Hindlimb muscle (tissue), 1 donor: ENCODE data around the gene KIAA0232. TPM values are rescaled to one million over a fixed set of nuclear protein-coding genes. Genes with fewer than 3 reads are reported as not detected.

Source experiments
- DNase-seq: peaks from one replicate; pipeline ENCODE4 v3.0.0-alpha.2; 2013
- polyA plus RNA-seq: library from polyadenylated mRNA; unstranded; fragments of 120-200 nt; gene quantifications from one replicate; pipeline ENCODE4 v1.2.1, GENCODE V29; 2013; ENCODE audit not compliant: insufficient read length

The KIAA0232 gene, protein sequence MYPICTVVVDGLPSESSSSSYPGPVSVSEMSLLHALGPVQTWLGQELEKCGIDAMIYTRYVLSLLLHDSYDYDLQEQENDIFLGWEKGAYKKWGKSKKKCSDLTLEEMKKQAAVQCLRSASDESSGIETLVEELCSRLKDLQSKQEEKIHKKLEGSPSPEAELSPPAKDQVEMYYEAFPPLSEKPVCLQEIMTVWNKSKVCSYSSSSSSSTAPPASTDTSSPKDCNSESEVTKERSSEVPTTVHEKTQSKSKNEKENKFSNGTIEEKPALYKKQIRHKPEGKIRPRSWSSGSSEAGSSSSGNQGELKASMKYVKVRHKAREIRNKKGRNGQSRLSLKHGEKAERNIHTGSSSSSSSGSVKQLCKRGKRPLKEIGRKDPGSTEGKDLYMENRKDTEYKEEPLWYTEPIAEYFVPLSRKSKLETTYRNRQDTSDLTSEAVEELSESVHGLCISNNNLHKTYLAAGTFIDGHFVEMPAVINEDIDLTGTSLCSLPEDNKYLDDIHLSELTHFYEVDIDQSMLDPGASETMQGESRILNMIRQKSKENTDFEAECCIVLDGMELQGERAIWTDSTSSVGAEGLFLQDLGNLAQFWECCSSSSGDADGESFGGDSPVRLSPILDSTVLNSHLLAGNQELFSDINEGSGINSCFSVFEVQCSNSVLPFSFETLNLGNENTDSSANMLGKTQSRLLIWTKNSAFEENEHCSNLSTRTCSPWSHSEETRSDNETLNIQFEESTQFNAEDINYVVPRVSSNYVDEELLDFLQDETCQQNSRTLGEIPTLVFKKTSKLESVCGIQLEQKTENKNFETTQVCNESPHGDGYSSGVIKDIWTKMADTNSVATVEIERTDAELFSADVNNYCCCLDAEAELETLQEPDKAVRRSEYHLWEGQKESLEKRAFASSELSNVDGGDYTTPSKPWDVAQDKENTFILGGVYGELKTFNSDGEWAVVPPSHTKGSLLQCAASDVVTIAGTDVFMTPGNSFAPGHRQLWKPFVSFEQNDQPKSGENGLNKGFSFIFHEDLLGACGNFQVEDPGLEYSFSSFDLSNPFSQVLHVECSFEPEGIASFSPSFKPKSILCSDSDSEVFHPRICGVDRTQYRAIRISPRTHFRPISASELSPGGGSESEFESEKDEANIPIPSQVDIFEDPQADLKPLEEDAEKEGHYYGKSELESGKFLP (N-terminal part only)
- polyA plus RNA-seq: 17.2 TPM

DNA sequence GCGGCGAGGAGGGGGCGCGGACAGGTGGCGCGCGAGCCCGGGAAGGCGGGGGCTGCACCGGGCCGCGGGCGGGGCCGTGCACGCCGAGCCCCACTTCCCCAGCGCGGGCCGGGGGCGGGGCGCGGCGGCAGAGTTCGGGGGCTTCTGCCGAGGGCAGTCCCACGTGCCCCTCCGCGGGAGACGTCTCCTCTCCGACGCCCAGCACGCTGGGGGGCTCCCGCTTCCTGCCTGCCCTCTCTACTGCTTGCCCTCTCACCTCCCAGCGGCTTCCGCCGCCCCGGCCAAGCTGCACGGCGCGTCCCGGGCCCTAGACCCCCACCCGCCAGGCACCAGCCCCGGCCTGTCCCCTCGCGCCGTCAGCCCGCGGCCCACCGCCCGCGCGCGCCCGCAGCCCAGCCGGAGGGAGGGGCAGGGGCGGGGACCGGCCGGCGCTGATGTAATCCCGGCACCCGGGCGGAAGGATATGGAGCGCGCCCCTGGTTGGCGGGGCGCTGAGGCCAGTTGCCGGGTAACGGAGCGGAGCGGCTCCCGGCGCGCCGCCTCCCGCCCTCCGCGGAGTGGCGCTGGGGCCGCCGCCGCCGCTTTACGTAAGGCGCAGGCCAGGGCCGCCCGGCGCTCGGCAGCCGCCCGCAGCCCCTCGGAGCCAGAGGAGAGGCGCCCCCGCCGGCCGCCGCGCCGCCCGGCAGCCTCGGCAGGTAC is at the start of gene KIAA0232:
TSS of gene KIAA0232 (plus strand) at position 581 of the 699 bp plus-strand sequence. CDS start 41,727 bp downstream, outside the sequence.
- peak; percentile 96 for DNase-seq

DNA sequence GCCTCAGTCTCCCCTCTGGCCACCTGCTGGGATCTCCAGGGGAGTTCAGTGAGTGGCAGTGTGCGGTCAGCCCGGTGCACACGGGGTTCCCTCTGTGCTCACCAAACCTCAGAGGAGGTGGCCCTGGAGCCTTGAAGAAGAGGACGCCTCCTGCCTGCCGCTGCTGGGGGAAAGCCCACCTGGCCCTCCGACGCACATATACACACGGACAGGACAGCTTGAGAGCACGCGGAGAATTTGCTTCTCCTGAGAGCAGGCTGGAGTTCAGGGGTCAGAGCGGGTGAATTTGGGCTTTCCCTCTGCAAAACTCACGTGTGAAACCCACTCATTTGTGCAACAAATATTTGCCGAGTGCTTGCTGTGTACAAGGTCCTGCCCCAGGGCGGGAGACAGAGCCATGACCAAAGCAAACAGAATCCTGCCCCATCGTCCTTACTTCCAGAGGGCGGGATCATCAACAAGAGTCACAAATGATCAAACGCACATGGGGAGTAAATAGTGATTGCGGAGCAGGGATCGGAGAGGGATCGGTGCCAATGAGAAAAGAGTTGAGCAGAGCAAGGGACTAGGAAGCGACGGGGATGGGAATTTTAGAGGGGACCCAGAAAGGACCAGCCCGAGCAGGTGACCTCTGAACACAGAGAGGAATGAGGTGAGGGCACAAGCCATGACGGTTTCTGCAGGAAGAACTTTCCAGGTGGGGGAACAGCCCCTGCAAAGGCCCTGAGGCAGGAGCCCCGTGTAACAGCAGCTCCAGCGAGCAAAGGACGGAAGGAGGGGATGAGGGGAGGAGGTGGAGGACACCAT is 49.0 kb upstream of the KIAA0232 start:
- DNase-seq: no peak

DNA sequence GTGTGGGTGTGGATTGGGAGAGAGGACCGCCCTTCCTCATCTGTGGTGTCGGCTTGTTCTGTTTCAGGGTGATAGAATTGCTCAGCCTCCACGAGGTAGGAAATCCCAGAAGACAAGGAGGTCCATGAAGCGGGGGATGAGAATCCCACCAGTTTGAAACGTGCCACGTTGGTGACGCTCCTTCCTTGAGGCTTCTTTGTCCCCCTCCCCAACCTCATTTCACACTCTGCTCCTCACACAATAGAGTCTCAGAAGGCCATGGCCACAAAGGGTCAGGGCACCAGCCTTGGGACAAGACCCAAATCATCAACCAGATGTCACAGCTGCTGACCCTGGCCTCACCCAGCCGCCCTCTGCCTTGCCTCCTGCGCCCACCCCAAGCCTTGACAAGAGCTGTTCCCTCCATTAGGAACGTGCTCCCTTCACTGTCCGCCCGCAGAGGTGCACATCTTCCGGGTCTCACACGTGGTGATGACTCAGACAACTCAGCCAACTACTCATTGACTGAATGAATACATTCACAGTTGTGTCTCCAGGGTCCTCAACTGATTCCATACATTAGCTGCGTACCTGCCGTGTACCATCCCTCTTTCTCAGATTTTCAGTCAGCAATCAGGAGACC is 48.3 kb upstream of the KIAA0232 start:
- DNase-seq: no peak

DNA sequence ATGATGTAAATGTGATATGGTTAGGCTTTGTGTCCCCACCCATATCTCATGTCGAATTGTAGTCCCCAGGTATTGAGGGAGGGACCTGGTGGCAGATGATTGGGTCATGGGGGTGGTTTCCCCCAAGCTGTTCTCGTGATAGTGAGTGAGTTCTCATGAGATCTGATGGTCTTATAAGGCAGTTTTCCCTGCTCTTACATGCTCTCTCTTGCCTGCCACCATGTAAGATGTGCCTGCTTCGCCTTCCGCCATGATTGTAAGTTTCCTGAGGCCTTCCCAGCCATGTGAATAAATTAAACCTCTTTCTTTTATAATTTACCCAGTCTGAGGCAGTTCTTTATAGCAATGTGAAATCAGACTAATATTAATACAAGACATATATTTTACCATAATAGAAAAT is 42.6 kb upstream of the KIAA0232 start:
- DNase-seq: no peak

DNA sequence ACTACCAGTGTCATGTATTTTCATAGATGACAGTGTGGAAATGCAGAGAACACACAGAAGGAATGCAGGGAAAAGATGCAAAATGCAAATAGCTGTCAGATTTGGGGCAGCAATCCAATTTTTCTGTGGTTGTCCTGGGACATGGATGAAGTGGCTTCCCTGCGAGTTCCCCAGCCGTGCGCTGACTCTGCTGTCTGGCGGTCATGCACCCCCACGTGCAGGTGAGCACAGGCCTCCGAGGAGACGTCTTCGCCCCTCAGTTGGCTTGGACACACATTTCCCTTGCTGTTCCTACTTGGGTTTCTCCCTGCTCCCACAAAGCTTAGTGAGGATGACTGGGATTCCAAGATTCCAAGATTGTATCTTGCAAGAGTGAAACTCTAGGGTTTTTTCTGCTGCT is 42.2 kb upstream of the KIAA0232 start:
- DNase-seq: no peak

DNA sequence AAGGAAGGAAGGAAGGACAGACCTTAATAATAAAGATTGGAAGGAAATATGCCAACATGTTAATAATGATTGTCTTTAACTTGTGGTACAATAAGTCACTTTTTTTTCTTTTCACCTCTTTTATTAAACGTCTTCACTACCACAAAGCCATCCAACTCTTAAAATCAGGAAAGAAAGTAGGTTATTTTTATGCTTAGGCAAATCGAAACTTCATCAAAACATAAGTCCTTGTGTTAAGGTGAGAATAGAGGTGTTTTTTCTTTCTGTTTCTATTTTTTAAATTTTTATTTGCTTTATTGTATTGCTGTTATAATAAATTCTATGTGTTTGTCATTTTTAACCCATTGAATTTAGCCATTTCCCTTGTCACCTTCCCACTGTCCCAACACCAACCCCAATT is 40.0 kb upstream of the KIAA0232 start:
- no peak for DNase-seq

DNA sequence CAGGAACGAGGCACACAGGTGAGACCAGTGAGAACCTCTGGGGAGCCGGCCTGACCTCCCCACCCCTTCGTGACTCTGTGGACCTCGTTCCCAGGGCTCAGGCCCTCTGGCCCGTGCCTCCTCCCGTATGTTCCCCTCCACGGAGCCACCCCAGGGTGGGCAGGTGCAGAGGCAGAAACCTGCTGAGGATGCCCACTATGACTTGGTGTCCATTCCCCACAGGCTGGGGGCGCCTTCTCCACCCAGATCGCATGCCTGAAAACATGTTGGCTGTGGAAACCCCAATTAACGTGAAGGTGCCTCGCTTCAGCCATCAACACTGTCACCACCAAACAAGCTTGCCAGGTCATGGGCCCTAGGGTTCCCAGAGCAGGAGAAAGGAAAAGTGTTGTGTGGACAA is 39.5 kb upstream of the KIAA0232 start:
- no peak for DNase-seq

DNA sequence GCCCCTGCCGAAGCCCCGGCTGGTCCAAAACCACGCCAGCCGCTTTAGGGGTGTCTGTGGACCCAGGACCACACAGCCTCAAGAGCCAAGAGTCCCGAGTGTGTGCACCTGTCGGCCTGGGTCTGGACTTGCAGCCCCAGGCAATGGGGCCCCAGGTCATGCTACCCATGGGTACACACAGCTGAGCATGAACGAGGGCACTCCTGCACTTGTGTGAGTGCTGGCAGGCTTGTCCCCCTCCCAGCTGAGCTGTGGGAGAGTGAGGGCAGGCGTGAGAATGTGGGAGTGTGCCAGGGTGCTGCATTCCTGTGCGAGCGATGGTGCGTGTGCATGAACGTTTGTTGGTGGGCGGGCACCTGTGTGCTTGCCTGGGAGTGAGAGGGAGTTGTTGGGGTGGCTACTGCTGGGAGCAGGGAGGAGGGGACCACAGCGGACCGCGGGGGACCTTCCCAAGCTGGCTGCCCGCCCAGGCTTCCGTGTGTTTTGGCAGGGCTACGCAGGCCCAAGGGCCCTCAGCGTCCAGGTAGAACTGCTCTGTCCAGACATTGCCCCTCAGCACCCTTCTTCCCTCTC is 35.7 kb upstream of the KIAA0232 start:
- DNase-seq: no peak

DNA sequence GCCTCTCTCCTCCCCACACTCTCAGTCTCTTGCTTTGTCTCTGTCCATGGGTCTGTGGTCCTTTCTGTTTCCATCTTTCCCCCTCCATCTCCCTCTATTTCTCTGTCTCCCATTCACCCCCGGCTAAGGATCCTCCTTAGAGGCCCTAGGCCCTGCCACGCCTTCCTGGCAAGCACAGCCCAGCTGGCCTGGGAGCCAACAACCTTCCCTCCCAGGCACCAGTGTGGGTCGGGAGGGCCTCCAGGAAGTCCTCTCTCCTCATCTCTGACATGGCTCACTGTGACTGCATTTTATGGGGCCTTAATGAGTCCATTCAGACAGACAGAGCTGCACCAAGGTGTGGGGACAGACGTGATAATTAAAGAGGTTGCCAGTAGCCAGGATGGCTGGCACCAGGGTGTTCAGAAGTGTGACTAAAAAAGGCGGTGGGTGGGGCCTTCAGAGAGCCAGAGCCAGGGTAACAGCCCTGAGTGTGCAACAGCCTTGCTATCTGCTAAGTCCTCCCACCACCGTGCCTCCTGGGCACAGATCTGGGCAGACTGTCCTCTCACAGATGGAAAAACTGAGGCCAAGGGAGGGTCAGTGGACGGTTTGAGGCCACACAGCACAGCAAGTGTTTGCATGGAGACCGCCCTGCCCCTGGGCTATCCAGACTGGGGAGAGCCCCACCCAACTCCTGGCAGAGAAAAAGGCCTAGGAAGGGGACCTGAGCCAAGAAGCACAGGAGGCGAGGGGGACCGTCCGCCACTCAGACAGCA is 35.1 kb upstream of the KIAA0232 start:
- DNase-seq: no peak

DNA sequence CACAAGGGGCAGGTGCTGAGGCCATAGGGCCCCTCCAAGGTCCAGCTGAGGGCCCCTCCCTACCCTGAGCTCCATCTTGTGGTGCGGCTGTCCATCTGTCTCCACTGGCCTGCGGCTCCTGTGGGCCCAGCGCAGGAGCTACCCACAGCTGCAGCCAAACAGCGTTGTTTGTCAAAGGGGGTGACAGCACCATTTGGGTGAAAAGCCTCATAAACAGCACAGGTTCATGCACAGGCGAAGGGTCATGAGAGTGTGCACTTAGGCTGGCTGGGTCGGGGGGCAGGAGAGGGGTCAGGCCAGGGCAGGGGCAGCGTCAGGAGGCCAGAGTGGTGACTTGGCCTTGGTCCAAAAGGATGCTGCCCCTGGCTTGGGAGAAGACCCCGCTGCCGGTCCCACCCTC is 34.2 kb upstream of the KIAA0232 start:
- no peak for DNase-seq

DNA sequence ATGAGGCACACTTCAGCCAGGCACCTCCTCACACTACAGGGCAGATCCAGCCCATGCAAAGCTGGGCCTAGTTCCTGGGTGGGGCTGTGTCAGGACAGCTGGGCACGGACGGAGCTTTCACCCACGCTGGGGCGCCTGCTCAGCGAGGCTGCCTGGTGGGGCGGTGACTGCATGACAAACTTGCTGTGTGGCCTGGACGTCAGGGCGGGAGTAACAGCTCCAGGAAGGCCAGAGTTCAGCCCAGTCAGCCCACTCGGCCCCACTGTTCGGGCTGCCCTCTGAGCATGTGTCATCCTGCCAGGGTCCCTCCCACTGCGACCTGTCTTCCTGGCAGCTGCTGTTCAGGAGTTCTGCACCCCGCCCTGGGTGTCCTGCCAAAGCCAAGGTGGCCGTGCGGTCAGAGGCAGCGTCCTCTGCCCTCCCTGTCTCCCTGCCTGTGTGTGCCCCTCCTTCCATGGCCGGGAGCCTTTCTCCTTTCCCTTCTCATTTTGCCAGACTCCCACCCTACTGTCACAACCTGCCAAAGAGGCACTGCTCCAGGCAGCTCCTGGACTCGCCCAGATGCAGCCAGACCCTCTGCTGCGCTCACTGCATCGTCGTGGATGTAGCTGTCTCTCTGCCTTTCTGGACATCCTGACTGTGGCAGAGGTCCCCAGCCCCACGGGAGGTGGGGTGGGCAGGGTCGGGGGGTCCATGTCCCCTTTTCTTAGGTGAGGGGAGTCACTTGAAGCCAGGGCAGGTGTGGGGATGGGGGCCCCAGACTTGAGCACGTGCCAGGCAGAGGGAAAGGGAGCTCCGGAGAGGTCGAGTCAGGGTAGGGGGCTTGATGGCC is 33.0 kb upstream of the KIAA0232 start:
- no peak for DNase-seq

DNA sequence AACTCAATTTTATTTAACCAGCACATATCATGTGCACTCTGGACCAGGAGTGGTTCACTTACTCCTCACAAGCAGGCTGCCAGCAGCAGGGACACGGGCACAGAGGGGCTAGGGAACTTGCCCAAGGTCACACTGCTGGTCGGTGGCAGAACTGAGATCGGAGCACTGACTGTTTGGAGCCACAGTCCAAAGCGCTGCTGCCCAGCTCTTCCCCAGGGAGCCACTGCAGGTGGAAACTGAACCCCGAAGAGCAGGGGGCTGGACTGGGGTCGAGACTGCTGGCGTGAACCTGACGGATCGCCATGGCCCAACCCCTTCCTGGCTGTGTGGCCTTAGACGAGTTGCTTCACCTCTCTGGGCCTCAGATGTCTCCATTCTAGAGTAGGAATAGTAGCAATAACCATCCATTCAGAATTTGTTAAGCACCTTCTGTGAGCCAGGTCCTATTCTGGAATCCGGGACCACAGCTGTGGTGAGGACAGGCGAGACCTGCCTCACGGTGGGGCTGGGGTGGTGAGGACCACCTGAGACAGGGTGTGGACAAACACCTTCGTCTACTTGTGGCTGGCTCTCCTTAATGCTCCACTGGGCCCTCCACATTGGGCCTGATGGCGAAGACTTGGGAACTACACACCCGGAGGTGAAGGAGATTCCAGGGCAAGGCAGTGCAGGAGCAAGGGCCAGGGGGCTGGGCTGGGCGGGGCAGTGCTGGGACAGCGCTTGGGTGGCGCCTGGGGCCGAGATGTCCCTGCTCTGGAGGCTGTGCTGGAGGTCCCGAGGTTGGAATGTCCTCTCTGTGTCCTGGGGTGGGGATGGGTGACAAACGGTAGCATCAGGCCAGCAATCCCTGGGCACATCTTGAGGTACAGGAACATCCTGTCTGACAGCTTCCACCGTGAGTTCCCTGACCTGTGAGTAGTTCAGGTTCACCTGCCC is 32.0 kb upstream of the KIAA0232 start:
- no peak for DNase-seq

DNA sequence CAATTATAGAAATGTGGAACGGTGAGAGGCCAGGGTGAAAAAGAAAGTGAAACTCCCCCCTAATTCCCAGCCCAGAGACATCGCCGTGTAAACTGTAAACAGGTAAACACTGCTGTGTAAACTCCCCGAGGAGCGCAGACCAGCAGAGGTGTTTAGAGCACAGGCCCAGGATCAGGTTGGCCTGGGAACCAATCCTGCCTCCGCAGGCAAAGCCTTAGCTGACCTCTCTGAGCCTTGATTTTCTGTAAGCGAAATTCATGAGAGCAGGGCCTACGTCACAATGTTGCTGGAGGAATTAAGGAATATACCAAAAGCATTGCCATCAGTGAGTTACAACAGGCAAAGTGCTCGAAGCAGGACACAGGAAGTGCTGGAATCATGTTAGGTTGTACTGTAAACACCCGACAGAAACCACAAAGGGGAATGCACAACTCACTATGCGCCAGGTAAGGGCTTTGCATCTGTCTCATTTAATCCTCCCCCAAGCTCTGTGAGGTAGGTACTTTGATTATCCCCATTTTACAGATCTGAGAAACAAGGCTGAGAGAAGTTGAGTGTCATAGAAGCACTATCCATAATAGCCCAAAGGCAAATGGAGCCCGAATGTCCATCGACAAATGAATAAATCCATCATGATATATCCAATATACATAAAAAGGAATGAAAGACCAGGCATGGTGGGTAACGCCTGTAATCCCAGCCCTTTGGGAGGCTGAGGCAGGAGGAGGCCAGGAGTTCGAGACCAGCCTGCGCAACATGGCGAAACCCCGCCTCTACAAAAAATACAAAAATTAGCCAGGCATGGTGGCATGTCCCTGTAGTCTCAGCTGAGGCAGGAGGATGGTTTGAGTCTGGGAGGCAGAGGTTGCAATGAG is 30.7 kb upstream of the KIAA0232 start:
- no peak for DNase-seq

DNA sequence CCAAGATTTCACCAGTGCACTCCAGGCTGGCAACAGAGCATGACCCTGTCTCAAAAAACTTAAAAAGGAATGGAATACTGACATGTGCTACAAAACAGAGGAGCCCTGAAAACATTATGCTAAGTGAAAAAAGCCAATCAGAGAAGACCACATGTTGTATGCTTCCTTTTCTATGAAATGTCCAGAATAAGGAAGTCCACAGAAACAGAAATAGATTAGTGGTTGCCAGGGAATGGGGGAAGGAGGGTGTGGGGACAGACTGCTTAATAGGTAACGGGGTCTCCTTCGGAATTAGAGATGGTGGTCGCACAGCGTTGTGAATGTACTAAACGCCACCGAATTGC is 30.1 kb upstream of the KIAA0232 start:
- DNase-seq: no peak

DNA sequence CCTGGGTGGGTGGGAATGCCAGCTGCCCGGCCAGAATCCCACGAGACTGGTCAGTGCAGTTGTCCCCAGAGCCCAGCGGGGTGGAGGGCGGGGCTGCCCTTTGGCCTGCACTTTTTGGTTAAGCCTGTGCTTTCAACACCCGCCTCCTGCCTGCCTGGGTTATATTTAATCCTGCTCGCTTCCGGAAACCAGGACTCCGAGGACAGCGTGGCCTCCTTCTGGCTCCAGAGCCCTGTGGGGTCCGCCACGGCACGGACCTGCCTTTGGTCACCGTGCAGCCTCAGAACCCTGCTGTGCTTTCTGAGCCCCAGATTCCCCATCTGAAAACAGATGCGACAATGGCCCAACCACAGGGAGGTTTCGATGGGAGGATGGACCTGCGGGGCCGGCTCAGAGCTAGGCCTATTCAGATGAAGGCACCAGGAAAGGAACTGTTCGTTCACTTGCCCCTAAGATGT is 29.4 kb upstream of the KIAA0232 start:
- no peak for DNase-seq

DNA sequence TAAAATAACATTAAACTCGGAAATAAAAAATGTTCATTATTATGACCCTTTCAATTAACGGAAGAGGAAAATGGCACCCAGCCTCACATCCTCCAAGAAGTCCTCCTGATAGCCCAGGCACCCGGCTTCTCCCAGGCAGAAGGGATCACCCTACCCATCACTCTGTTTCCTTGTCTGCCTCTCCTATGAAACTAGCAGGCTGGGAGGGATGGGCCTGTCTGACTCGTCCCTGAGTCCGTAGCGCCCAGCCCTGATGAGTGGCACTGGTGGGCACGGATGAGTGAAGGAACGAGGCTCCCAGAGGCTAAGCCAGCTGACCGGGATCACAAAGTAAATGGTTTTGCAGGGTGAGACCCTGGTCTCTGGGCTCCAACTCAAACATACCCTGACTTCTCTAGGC is 28.6 kb upstream of the KIAA0232 start:
- no peak for DNase-seq
